HG02885 (cell line): ENCODE measurements around the gene ETFB.

Experiments used
- ATAC-seq: cut with Tn5 transposase; IDR thresholded peaks from one replicate; pipeline ENCODE4 v1.9.1; 2021; ENCODE audit warnings: mild to moderate bottlenecking; ENCODE audit not compliant: unreplicated experiment, poor library complexity

The ETFB gene

DNA sequence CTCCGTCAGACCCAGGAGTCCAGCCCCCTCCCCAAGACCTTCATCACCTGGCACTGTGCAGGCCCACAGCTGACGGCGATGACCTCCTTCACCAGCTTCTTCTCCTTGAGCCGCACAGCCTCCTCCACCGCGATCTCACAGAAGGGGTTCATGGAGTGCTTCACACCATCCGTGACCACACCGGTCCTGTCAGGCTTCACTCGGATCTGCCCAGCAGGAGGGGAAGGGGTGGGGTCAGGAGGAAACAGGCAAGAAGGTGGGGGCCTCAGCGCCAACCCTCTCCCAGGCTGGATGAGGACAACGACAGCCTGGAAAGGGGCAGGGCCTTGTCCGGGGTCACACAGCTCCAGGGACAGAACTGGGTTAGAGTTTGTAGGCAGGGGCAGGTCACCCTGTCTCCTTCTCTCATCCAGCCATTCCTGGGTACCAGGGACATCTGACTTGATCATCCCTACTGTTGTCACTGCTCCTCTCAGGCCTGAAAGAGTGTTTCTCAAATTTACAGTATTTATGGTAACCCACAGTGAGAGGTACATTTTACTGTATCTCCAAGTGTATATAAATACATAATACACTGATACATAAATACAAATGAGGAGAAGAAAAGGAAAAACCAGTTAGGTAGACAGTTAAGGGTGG, 12.0 kb downstream of the ETFB start:
- no peak for ATAC-seq

DNA sequence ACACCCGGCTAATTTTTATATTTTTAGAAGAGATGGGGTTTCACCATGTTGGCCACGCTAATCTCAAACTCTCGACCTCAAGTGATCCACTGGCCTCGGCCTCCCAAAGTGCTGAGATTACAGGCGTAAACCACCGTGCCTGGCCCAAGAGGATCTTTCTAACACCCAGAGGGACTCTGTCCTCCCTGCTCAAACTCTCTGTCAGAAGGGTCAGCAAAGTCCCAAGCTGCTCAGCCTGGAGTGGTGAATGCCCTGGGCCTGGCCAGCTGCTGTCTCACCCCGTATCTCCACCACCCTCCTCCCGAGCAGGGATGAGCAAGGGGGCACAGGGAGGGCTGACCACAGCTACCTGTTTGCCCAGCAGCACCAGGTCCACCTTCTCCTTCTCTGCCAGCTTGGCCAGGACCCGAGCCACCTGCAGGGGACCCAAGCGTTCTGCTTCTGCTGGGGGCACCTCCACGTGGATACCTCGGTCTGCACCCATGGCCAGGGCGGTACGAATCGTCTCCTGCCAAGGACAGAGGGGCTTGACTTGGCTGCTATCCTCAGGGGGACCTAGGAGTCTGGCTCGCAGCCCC, 13.3 kb downstream of the ETFB start:
- no peak for ATAC-seq

DNA sequence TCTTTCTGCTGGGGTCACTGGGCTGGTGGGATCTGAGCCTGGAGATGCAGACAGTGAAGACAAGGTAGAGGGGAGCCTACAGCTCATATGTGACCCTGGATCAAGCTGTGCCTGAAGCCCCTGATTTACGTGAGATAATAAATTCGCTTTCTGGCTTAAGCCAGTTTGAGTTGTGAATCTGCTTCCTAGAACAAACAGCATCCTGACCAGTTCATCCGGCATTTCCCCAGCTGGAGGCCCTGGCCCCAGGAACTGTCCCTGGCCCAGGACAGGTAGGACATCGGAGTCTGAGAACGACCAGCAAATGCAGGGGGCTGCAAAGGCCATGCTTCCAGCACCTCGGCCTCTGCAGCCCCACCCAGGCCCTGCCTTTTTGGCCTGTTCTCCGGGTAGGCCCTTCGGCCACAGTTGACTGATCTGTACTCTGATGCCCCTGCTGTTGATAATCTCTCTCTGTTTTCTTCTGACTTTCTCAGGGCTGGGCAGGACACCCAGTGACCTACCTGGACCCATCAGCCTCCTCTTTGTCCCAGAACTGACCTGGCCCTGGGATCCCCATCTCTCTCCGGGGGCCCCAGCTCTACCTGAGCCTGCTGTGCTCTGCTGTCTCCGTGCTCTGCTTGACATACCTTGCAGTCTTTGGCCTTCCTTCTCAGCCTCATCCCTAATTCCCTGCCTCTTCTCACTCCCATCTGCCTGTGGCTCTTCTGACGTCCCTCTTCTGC, 14.8 kb downstream of the ETFB start:
- no peak for ATAC-seq

DNA sequence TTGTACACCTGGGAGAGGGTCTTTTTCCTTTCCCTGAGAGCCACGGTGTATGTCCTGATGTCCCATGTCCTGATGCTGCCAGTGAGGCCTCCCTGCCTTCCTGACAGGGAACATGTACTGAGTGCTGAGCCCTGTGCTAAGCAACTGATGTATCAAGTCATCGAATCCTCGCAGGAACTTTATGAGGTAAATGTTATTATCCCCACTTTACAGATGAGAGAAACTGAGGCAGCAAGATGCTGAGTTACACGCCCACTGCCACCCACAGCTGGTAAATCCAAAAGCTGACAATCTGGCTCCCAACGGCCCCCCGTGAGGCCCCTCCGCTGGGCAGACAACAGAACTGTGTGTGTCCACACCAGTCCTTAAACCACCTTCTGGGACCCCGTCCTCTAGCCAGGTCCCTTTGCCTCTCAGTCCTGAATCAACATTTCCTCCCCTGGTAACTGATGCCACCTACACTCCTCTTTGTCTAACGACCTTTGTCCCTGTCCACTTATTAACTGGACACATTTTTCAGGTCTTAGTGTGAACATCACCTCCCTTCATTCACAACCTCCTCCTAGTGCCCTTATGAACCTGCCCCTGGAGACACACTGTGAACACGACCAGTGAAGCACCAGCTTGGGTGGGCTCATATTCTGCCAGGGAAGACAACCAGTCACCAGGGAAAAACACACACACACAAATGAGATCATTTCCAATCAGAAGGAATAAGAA, 18.8 kb downstream of the ETFB start:
- ATAC-seq, result no peak

DNA sequence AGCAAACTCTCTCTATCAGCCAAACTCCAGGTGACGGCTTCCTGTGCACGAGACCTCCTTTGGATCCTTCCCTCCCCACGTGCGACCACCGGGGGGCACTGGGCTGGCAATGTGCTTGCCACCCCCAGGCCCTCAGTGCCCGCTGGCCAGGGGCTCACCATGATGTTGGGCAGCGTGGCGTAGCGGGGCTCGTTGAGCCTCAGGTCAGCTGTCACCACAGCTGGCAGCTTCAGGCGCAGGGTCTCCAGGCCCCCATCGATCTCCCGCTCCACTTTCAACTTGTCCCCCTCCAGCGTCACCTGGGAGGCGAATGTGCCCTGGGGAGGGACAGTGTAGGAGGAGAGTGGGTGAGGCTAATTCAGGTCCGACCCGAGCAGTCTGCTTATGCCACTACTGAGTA, 19.4 kb downstream of the ETFB start:
- ATAC-seq, result no peak

DNA sequence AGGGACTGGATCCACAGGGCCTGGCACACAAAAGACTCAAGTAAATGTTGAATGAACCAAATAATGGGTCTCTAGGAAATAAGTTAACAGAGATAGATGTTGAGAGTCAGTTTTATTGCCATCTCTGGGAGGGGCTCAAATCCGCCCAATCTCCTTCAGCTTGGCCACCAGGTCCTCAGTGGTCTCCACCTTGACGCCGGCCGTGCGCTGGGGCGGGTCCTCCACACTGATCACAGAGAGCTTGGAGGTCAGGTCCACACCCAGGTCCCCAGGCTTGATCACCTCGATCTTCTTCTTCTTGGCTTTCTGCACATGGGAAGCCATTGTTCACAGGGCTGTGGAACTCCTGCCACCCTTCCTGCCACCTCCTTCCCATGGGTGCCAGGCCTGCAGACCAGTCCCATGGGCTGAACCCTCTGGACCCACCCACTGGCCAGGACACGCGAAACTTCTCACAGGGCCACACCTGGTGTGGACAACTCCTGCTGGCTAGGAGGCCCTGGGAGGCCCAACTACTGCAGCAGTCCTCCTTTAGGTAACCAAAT, 21.0 kb downstream of the ETFB start:
- no peak for ATAC-seq

DNA sequence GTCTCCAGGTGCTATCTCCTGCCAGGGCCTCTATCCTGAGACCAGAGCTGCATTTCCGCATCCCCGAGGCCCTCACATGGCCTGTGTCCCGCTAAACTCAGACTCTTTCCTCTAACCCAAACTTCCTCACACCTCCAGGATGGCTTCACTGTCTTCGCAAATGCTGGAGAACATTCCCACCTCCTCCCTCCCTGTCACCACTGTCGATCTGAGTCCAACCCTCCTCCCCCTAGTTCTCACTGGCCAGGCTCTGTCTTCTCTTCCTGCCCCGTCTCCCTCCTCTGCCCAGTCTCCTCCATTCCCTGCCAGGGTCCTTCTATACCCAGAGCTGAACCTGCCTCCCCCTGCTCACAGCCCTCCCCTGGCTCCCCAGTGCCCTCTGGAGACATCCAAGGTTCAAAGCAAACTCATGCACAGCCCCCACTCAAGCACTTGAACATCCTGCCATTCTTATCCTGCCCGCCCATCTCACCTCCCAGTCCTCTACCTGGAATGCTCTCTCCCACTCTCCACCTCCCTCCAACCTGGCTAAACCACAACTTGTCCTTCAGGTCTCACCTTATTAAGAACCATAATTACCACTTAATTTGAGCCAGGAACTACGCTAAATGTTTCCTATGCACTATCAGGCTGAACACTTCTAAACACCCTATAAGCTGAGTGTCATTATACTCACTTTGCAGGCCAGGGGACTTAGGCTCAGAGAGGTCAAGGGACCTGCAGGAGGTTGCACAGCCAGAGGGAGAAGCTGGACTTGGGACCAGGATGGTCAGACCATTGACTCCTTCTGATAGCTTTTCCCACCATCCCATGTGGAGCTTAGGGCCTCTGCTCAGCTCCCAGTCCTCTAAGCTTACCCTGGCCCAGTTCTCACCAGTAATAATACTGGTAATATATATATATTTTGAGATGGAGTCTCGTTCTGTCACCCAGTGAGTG, 23.3 kb downstream of the ETFB start:
- ATAC-seq, result no peak

DNA sequence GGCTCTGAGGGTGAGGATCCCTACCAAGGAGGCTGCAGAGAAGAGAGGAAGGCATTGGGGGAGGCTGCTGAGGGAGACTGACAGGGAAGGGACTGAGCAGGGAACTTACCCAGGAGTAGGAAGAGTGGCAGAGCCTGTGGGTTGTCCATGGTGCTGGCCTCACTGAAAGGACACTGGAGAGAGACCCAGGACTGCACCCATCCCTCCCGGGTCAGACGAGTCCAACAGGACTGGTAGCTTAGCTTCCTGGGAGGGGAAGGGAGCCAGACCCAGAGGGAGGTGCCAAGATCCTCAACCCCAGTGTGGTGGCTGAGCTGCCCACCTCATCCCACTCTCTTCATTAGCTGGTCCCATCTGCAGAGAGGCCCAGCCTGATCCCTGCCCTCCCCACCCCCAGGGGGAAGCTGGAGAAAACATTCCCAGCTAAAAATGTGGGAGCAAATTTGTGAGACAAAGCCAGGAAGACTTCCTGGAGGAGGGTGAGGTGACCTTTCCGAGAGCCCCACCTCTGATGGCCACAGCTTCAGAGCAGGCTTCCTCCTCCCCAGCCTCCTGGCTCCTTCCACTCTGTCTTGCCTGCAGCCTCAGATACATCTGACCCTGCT, 24.1 kb downstream of the ETFB start, which contains the start of gene VSIG10L:
Gene VSIG10L (minus strand): TSS at position 164 of the 605 bp plus-strand sequence. CDS start 15 bp downstream, at position 149.
- no peak for ATAC-seq

DNA sequence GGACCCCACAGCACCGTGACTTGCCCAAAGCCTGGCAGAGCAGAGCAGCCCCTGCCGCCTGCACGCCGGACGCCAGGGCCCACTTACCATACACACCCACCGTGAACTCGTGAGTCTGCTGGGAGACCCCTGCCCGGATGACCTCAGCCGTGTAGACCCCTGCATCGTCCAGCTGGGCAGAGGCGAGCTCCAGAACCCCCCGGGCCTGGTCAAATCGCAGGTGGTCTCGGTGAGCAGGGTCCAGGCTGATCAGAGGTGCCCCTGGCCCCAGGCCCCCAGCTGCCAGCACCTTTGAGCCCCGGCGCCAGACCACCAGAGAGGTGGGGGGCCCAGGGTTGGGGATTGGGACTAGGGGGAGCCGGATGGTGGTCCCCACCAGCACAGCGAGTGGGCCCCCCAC, 25.1 kb downstream of the ETFB start:
- no peak for ATAC-seq

DNA sequence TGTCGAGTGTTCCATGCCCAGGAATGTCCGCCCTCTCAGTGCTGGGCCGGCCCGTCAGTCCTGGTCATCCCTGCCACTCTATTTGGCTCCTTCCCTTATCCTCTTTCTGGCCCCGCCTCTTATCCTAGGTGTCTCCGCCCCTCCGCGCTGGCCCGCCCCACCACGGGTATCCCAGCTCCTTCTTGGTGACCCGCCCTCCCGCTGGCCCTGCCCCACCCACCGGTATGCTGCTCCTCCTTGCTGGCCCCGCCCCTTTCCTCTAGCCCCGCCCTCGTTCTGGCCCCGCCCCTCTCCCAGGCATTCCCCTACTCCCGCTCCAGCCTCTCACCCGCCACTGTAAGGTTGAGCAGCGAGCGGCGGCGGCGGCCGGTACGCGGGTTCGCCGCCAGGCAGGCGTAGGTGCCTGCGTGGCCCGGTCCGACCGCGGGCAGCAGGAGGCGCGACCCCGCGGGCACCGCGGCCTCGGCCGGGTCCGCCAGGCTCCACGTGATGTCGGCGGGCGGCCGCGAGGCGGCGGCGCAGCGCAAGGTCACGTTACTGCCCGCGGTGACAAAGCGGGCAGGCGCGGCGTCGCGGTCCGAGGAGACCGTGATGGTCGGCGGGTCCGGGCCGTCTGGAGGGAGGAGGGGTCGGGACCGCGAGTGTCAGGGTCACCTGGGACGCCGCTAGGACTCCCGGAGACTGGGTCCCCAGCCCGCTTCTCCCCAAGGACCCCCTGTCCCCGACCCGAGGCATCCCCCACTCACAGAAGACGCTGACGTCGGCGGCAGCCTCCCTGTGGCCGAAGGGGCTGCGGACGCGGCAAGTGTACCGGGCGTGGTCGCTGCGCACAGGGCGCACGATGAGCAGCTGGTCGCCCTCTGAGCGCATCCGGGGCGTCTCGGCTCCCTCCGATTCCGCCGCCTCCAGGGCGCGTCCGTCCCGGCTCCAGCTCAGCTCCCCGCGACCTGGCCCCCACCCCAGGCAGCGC, 26.2 kb downstream of the ETFB start:
- peak; percentile 71 for ATAC-seq

DNA sequence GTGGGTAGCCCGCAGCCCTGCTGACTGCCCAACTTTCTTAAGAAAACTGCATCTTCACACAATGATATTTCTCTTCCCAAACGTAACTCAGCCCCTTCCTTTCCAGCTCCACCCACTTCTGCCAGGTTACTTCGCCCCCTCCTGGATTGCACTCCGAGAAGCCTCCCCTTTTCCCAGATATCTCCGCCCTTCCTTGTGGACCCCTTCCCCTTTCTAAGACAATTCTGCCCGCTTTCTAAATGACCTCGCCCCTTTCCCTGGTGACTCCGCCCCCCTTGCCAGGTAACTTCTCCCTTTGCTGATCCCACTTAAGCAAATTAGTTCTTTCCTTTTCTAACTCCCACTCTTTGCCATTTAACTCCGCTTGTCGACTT, 26.9 kb downstream of the ETFB start:
- ATAC-seq, result no peak

DNA sequence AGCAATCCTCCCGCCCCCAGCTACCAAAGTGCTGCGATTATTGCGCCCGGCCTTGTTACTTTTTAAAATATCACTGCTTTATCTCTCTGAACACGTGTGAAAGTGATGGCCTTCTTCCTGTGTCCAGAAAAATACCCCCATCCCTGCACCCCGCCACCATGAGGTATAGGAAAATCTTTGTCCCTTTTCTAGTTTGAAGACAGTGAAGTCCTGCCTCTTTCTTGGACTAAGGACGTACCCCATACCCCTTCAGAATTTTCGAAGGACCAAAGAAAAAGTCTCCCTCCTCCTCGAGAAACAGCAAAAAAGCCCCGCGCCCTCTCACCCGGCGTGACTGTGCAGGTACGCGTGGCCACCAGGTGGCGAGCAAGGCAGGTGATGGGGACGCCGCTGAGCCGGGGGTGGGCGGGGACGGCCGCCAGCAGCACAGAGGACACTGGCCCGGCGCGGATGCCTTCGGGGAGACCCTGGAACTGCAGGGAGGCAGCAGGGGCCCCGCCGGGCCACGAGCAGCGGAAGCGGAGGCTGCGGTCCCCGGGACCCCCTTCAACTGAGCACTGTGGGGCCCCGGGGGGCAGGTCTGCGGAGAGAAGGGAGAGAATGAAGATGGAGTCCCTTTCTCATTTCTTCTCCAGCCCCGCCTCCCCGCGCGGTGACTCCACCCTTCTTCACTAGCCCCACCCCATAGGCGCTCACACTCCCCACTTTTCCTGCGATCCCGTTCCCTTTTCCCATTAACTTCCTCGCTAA, 27.4 kb downstream of the ETFB start:
- peak; percentile 69 for ATAC-seq

DNA sequence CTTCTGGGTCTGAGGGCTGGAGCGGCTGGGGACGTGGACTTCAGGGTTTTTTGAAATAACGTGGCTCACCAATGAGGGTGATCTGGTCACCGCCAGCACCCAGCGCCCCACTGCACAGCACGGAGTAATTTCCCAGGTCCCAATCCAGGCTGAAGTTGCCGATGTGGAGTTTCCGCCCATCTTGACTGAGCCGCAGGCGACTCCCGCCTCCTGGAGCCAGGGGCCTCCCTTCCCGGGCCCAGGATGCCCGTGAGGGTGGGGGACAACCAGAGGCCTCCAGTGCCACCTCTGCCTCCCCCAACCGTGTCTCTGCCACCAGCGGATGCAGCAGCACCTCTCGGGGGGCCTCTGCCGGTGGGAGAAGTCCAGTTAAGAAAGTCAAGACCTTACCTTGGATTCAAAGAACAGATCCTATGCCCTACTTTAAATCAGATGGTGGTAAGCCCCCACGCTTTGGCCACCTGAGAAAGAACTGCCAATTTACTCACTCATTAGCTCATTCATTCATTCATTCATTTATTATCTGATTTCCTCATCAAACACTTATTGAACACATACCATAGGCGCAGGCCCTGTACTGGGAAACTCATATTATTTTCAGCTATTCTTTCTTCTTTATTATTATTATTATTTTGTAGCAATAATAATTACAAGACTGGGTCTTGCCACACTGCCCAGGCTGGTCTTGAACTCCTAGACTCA, 28.2 kb downstream of the ETFB start:
- no peak for ATAC-seq

DNA sequence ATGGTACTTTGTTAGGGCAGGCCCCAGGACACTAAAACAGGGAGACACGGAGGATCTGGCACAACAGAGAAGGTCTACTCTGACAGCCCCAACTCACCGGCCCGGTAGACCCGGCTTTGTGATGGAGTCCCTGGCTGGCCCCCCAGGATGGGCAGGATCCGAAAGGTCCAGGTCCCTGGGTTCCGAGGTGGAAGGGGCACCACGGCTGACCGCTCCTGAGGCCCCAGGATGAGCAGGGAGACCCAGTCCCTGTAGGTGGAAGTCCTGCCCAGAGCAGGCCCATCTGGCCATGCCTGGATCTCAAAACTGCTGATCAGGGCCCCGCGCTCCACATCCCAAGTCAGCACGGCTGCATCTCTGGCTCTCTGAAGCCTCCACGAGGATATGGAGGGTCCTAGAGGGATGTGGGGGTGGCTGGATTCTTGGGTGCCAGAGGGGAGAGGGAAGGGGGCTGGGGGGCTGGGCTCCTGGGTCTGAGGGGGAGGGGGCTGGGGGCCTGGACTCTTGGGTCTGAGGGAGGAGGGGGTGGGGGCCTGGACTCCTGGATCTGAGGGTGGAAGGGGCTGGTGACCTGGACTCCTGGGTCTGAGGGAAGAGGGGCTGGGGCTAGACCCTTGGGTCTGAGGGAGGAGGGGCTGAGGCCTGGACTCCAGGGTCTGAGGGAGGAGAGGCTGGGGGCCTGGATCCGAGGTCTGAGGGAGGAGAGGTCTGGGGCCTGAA, 28.9 kb downstream of the ETFB start:
- no peak for ATAC-seq

DNA sequence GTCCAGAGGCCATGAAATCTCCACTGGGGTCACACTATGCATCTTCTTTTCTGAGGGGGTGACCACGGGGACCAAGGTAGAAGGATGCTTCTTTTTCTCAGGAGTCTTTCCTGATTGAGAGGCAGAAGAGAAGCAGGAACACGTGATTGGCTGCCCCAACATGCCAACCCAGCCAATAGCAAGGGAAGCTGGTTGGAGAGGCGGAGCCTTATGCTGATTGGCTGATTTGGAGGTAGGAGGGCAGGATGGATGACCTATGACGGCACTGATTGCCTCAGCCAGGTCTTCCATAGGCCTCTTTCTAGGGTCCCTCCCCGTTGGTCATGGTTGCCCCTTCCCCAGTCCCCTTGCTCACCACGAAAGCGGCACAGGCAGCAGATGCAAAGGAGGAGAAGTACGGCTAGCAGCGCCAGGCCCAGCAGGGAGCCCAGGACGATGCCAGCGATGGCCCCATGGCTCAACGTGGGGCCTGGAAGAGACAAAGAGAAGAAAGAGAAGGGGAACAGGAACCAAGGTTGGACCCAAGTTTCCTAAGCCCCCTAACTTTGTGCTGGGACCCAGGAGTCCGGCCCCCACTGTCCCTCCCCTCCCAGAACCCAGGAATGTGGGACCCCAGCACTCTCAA, 32.2 kb downstream of the ETFB start:
- no peak for ATAC-seq

DNA sequence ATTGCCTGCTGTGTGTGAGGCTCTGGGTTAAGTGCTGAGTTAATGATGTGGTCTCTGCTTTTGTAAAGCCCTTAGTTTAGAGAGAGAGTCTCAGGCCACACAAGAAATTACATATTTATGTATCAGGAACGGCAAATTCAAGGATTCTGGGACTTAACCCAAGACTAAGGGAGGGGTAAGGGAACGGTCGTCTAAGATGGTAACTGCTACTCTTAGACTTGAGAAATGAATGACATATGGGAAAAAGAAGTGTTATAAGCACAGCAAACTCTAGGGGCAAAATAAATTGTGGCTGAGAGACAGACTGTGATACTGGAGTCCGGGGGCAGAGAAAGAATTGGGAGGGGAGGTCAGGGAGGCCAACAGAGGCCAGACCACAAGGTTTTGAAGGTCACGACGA, 34.5 kb downstream of the ETFB start:
- ATAC-seq, result no peak
